ENCODE data around the gene PHF20.
"Not testable (repeated sequence)": the region's sequence is repeated elsewhere in the genome, so short reads cannot be mapped to it uniquely, and the experiment has no call there.

PHF20 gene

GRCh38 chr20:35877611-35878010 lies 105.8 kb downstream of the PHF20 start:
- H3K4me3 ChIP-seq (ENCODE audit: low read depth, low read length) = no peak overlapping the region
- DNase-seq (ENCODE audit: low read depth) = no peak

- no peak overlapping the region for H3K4me3 ChIP-seq (ENCODE audit: low read depth, low read length)
- no peak for DNase-seq (ENCODE audit: low read depth)
These were observed 106.4 kb downstream of the PHF20 start for GRCh38 chr20:35878113-35878625.

GRCh38 chr20:35881676-35882075 lies 109.9 kb downstream of the PHF20 start:
- H3K4me3 ChIP-seq (ENCODE audit: low read depth, low read length) = no peak overlapping the region
- DNase-seq (ENCODE audit: low read depth) = no peak

- DNase-seq (ENCODE audit: low read depth); H3K4me3 ChIP-seq (ENCODE audit: low read depth, low read length): not testable (repeated sequence)
These were observed 110.8 kb downstream of the PHF20 start for GRCh38 chr20:35882427-35883161.

GRCh38 chr20:35883336-35883777 lies 111.5 kb downstream of the PHF20 start:
- peak overlapping the region; percentile 16 for H3K4me3 ChIP-seq (ENCODE audit: low read depth, low read length)
- no peak for DNase-seq (ENCODE audit: low read depth)

- peak overlapping the region; percentile 16 for H3K4me3 ChIP-seq (ENCODE audit: low read depth, low read length)
These were observed 112.1 kb downstream of the PHF20 start for GRCh38 chr20:35883778-35884540.

GRCh38 chr20:35884541-35884865 lies 112.7 kb downstream of the PHF20 start:
- peak overlapping the region; percentile 9 for H3K4me3 ChIP-seq (ENCODE audit: low read depth, low read length)
- no peak for DNase-seq (ENCODE audit: low read depth)

More at GRCh38 chr20:35883778-35884540, 112.1 kb downstream of the PHF20 start:
- DNase-seq (ENCODE audit: low read depth) = peak; percentile 99

- DNase-seq (ENCODE audit: low read depth) = no peak
- no peak overlapping the region for H3K4me3 ChIP-seq (ENCODE audit: low read depth, low read length)
These were observed 113.4 kb downstream of the PHF20 start for GRCh38 chr20:35885212-35885611.

- no peak for DNase-seq (ENCODE audit: low read depth)
These were observed 114.7 kb downstream of the PHF20 start for GRCh38 chr20:35886537-35886936.

GRCh38 chr20:35887393-35888064 lies 115.7 kb downstream of the PHF20 start:
- no peak for DNase-seq (ENCODE audit: low read depth)
- H3K4me3 ChIP-seq (ENCODE audit: low read depth, low read length) = no peak overlapping the region

More at GRCh38 chr20:35886537-35886936, 114.7 kb downstream of the PHF20 start:
- H3K4me3 ChIP-seq (ENCODE audit: low read depth, low read length) = no peak overlapping the region

GRCh38 chr20:35888657-35889056 lies 116.8 kb downstream of the PHF20 start:
- no peak overlapping the region for H3K4me3 ChIP-seq (ENCODE audit: low read depth, low read length)
- DNase-seq (ENCODE audit: low read depth) = no peak

- no peak for DNase-seq (ENCODE audit: low read depth)
- no peak overlapping the region for H3K4me3 ChIP-seq (ENCODE audit: low read depth, low read length)
These were observed 119.6 kb downstream of the PHF20 start for GRCh38 chr20:35891375-35891774.

- H3K4me3 ChIP-seq (ENCODE audit: low read depth, low read length) = no peak overlapping the region
- DNase-seq (ENCODE audit: low read depth) = no peak
These were observed 121.1 kb downstream of the PHF20 start for GRCh38 chr20:35892871-35893270.

- H3K4me3 ChIP-seq (ENCODE audit: low read depth, low read length) = no peak overlapping the region
- no peak for DNase-seq (ENCODE audit: low read depth)
These were observed 122.1 kb downstream of the PHF20 start for GRCh38 chr20:35893942-35894341.

- not testable (repeated sequence) for H3K4me3 ChIP-seq (ENCODE audit: low read depth, low read length); DNase-seq (ENCODE audit: low read depth)
These were observed 123.7 kb downstream of the PHF20 start for GRCh38 chr20:35895516-35895915.

GRCh38 chr20:35899064-35899463 lies 127.2 kb downstream of the PHF20 start:
- no peak overlapping the region for H3K4me3 ChIP-seq (ENCODE audit: low read depth, low read length)
- DNase-seq (ENCODE audit: low read depth) = no peak

- DNase-seq (ENCODE audit: low read depth) = not testable (repeated sequence)
These were observed 129.4 kb downstream of the PHF20 start for GRCh38 chr20:35901230-35901629.

GRCh38 chr20:35901678-35902544 lies 130.1 kb downstream of the PHF20 start:
- DNase-seq (ENCODE audit: low read depth) = peak; percentile 76
- H3K4me3 ChIP-seq (ENCODE audit: low read depth, low read length) = no peak overlapping the region

More at GRCh38 chr20:35901230-35901629, 129.4 kb downstream of the PHF20 start:
- not testable (repeated sequence) for H3K4me3 ChIP-seq (ENCODE audit: low read depth, low read length)

GRCh38 chr20:35902545-35902941 lies 130.7 kb downstream of the PHF20 start:
- DNase-seq (ENCODE audit: low read depth) = no peak
- no peak overlapping the region for H3K4me3 ChIP-seq (ENCODE audit: low read depth, low read length)
